Testis (tissue), 2 donors: ENCODE data around the gene MEMO1.

Experiments
- CTCF ChIP-seq, 3 experiments: fragments of 450-650 bp in 2 of 3; fragments of 200-600 bp in 1 of 3; sonication (generic) in 1 of 3; IDR thresholded peaks; one replicate each; pipeline ENCODE4 v1.5.1; 2016 to 2019; ENCODE audit warnings: antibody characterized with exemption in 3 of 3, mild to moderate bottlenecking in 2 of 3, moderate library complexity in 1 of 3
- POLR2A ChIP-seq: fragments of 450-650 bp; IDR thresholded peaks from one replicate; pipeline ENCODE4 v1.6.1; 2017; ENCODE audit warnings: antibody characterized with exemption, mild to moderate bottlenecking, moderate library complexity

- TF ChIP-seq POLR2A: no peak
- no peak for TF ChIP-seq CTCF (IDR thresholded peaks at IDR 0.05)
Measured at GRCh38 chr2:31932589-31932988, 78.2 kb downstream of the MEMO1 start.
